KMS-11 (cell line): Measurements from ENCODE around the gene PLPPR2.

Experiments
- H2AFZ ChIP-seq: fragments of 200-600 bp; sonication (generic); 2 replicates; pipeline ENCODE4 v1.6.1; 2016; ENCODE audit warnings: antibody characterized with exemption, mixed run types, low read depth
- H3K27ac ChIP-seq: fragments of 200-600 bp; sonication (generic); 2 replicates; pipeline ENCODE4 v1.6.1; 2016; ENCODE audit warnings: mild to moderate bottlenecking, mixed run types
- H3K27me3 ChIP-seq: fragments of 200-600 bp; sonication (generic); 2 replicates; pipeline ENCODE4 v1.6.1; 2017; ENCODE audit warnings: mild to moderate bottlenecking, low read depth, mixed run types, moderate library complexity; ENCODE audit not compliant: insufficient read depth
- H3K36me3 ChIP-seq: fragments of 200-600 bp; sonication (generic); 2 replicates; pipeline ENCODE4 v1.6.1; 2017; ENCODE audit warnings: mild to moderate bottlenecking, mixed run types; ENCODE audit not compliant: insufficient read depth
- H3K4me1 ChIP-seq: fragments of 200-600 bp; sonication (generic); 2 replicates; pipeline ENCODE4 v1.6.1; 2016; ENCODE audit warnings: mild to moderate bottlenecking, low read depth, mixed run types; ENCODE audit not compliant: poor library complexity, severe bottlenecking
- H3K4me2 ChIP-seq: fragments of 200-600 bp; sonication (generic); 2 replicates; pipeline ENCODE4 v1.7.0; 2016; ENCODE audit warnings: mild to moderate bottlenecking, mixed run types
- H3K4me3 ChIP-seq: fragments of 200-600 bp; sonication (generic); IDR thresholded peaks from 2 replicates; pipeline ENCODE4 v1.6.1; 2017; ENCODE audit warnings: low read depth, low read length, mixed read lengths; ENCODE audit not compliant: insufficient read depth
- H3K79me2 ChIP-seq: fragments of 200-600 bp; sonication (generic); 2 replicates; pipeline ENCODE4 v1.6.1; 2016; ENCODE audit warnings: low read depth, mixed run types; ENCODE audit not compliant: insufficient read depth
- H3K9ac ChIP-seq: fragments of 200-600 bp; sonication (generic); 2 replicates; pipeline ENCODE4 v1.6.1; 2016; ENCODE audit warnings: mild to moderate bottlenecking, mixed run types
- H4K20me1 ChIP-seq: fragments of 200-600 bp; sonication (generic); 2 replicates; pipeline ENCODE4 v1.6.1; 2016; ENCODE audit warnings: mild to moderate bottlenecking, mixed run types; ENCODE audit not compliant: insufficient read depth
- TF ChIP-seq, protein P1 (sequence below): fragments of 200-600 bp; sonication (generic); conservative IDR thresholded peaks from 2 replicates; pipeline ENCODE4 v1.6.1; 2017; ENCODE audit warnings: low read depth, mild to moderate bottlenecking, antibody characterized with exemption, low read length, moderate library complexity, mixed read lengths

Gene PLPPR2

DNA sequence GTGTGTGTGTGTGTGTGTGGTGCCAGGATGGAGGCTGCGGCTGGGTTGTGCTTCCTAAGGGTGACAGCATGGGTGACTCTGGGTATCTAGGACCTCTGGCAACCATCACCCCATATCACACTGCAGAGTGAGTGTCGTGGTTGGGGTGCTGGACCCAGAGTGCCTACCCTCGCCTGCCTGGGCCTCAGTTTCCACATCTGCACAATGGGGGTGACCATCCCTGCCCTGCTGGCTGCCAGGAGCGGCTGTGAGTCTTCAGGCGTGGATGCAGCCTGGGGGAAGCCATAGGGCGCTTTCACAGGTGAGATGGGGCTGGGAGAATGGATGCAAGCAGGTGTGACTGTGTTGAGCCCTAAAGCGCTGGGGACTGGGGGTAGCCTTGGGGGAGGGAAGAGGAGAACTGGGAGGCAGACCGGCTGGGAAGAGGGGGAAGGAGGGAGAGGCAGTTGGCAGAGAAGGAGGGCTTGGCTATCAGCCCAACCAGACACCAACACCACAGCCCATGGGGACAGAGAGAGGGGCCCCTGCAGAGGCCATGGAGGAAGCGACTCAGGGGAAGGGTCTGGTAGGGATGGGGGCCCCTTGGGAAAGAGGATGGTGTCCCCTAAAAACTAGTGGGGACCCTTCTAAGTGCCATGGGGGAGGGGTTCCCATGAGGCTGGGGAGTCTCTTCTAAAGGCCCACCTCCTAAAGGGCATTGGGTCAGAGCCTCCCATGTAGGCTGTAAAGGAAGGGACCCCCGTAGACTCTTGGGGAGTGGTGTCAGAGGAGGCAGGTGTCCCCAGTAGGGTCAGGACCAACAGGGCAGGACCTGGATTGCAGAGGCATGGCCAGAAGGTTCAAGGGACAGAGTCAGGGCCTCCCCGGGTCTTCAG is 1.7 kb downstream of the PLPPR2 start:
- Histone ChIP-seq H3K36me3 (no peaks in the 10 kb centered on the region), H3K79me2 (no peaks in the 10 kb centered on the region), H3K4me1 (peaks cover 9% of the 10 kb centered on the region), H3K4me2 (no peak overlapping the region), H3K27ac (no peak overlapping the region), H3K27me3 (no peaks in the 10 kb centered on the region), H3K9ac (no peak overlapping the region), H3K4me3 (no peak overlapping the region), H4K20me1 (no peaks in the 10 kb centered on the region), H2AFZ (no peak overlapping the region)
- TF ChIP-seq, protein P1, sequence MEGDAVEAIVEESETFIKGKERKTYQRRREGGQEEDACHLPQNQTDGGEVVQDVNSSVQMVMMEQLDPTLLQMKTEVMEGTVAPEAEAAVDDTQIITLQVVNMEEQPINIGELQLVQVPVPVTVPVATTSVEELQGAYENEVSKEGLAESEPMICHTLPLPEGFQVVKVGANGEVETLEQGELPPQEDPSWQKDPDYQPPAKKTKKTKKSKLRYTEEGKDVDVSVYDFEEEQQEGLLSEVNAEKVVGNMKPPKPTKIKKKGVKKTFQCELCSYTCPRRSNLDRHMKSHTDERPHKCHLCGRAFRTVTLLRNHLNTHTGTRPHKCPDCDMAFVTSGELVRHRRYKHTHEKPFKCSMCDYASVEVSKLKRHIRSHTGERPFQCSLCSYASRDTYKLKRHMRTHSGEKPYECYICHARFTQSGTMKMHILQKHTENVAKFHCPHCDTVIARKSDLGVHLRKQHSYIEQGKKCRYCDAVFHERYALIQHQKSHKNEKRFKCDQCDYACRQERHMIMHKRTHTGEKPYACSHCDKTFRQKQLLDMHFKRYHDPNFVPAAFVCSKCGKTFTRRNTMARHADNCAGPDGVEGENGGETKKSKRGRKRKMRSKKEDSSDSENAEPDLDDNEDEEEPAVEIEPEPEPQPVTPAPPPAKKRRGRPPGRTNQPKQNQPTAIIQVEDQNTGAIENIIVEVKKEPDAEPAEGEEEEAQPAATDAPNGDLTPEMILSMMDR, result no peak

DNA sequence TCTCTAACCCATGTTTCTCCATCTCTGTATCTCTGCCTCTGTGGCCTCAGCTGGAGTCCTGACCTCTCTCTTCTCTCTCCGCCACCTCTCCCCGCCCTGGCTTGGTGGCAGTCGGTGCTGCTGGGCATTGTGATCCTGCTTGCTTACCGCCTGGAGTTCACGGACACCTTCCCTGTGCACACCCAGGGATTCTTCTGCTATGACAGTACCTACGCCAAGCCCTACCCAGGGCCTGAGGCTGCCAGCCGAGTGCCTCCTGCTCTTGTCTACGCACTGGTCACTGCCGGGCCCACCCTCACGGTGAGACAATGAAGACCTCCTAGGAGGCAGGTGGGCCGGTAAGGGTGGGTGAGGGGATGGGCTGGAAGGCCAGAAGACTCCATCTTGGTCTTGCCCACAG is 4.2 kb downstream of the PLPPR2 start:
- H3K36me3 ChIP-seq, result no peaks in the 10 kb centered on the region
- TF ChIP-seq, protein P1, result no peak
- no peak overlapping the region for H3K27ac ChIP-seq
- no peaks in the 10 kb centered on the region for H3K27me3 ChIP-seq
- no peaks in the 10 kb centered on the region for H3K79me2 ChIP-seq
- H4K20me1 ChIP-seq, result no peaks in the 10 kb centered on the region
- H3K4me2 ChIP-seq, result no peak overlapping the region
- peaks cover 9% of the 10 kb centered on the region for H3K4me1 ChIP-seq
- no peak overlapping the region for H2AFZ ChIP-seq
- H3K4me3 ChIP-seq, result no peak overlapping the region
- H3K9ac ChIP-seq, result no peak overlapping the region

DNA sequence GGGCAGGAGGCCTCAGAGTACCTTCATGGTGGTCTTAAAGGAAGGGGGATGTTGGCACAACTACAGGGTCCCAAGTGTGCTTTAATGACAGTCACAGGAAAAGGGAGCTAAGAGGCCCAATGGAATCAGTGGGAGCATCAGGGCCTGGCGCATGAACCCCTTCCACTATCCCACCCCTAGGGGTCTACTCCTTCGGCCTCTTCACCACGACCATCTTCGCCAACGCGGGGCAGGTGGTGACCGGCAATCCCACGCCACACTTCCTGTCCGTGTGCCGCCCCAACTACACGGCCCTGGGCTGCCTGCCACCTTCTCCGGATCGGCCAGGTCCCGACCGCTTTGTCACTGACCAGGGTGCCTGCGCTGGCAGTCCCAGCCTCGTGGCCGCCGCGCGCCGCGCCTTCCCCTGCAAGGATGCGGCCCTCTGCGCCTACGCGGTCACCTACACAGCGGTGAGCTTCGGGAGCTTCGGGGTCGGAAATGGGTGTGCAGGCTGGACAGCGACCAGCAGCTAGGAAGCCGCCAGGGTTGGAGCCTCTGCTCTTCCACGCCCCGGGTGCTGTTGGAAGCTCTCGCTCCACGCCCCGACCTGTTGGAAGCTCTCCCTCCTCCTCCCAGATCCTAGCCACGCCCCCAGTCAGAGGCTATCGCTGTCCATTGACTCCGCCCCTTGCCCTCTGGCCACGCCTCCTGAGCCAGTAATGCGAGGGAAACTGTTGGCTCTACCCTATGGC is 6.0 kb downstream of the PLPPR2 start:
- H2AFZ ChIP-seq, result no peak overlapping the region
- H3K4me3 ChIP-seq, result no peak overlapping the region
- TF ChIP-seq, protein P1, result no peak
- no peak overlapping the region for H3K27ac ChIP-seq
- no peaks in the 10 kb centered on the region for H3K79me2 ChIP-seq
- no peaks in the 10 kb centered on the region for H3K4me1 ChIP-seq
- no peaks in the 10 kb centered on the region for H3K36me3 ChIP-seq
- no peak overlapping the region for H3K4me2 ChIP-seq
- no peak overlapping the region for H3K9ac ChIP-seq
- H4K20me1 ChIP-seq, result no peaks in the 10 kb centered on the region
- H3K27me3 ChIP-seq, result no peaks in the 10 kb centered on the region

DNA sequence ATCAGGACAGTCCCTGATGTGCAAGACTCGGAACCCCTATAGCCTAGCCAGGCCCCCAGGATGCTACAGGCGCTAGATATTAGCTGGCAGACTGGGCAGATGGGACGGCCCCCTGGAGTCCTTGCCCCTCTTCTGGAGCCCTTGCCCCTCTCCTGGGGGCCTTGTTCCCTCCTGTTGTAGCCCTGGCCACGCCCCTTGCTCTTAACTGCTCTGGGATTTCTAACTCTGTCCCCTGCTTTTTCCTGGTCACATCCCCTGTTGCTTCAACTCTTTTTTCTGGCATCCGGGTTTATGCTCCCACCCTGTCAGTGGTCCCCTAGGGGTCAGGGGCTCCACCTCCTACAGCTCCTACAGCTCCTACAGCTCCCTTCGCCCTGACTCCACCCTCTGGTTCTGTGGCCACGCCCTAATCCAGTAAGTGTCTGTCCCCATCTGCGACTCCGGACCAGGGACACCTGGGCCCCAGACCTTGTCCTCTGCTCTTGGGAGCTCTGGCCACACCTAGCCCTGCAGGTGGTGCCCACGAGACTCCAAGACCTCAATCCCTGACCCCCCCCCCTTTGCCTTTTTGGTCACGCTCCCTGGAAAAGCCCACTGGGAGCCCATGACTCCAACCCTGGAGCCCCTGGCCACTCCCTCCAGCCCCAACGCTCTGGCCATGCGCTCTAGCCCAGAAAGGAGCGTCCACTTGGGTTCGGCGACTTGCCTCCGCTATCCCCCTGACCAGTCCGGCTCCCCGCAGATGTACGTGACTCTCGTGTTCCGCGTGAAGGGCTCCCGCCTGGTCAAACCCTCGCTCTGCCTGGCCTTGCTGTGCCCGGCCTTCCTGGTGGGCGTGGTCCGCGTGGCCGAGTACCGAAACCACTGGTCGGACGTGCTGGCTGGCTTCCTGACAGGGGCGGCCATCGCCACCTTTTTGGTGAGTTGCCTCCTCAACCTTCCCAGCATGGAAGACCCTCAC is 6.8 kb downstream of the PLPPR2 start:
- H3K4me1 ChIP-seq, result no peaks in the 10 kb centered on the region

More for the DNA sequence above, 6.8 kb downstream of the PLPPR2 start:
- TF ChIP-seq, protein P1, result no peak
- no peak overlapping the region for H3K27ac ChIP-seq
- no peak overlapping the region for H3K4me3 ChIP-seq
- no peaks in the 10 kb centered on the region for H4K20me1 ChIP-seq
- no peak overlapping the region for H2AFZ ChIP-seq
- no peaks in the 10 kb centered on the region for H3K36me3 ChIP-seq
- no peak overlapping the region for H3K4me2 ChIP-seq
- H3K9ac ChIP-seq, result no peak overlapping the region
- no peaks in the 10 kb centered on the region for H3K79me2 ChIP-seq
- H3K27me3 ChIP-seq, result no peaks in the 10 kb centered on the region
